HCT116 (cell line): ENCODE data around the gene NFX1. TPM values are rescaled to one million over a fixed set of nuclear protein-coding genes. Genes with fewer than 3 reads are reported as not detected.

Experiments used
- ATAC-seq: fragments of 200-7000 bp; cut with Tn5 transposase; 2 replicates; pipeline ENCODE4 v1.9.1; 2020; ENCODE audit warnings: mild to moderate bottlenecking, moderate library complexity
- BruUV-seq: library from RNA; stranded (reverse); fragments of 400-500 nt; replicated peaks from 2 replicates; lab custom pipeline; 2021; lab: Mats Ljungman, UMichigan
- CTCF ChIA-PET: fragments of 300-600 bp; sonication (Branson Sonifier 250); formaldehyde crosslinking; loops from one replicate; lab custom pipeline; 2021; ENCODE audit warnings: antibody characterized with exemption; lab: Charles Lee
- POLR2A ChIA-PET: fragments of 300-600, 350-600 bp; sonication (Branson Sonifier 250); formaldehyde crosslinking; loops from one replicate; lab custom pipeline; 2021; ENCODE audit warnings: antibody characterized with exemption; lab: Charles Lee
- RAD21 ChIA-PET, 2 experiments: fragments of 300-600 bp; sonication (Branson Sonifier 250); formaldehyde crosslinking; loops; one replicate each; lab custom pipeline; 2023; ENCODE audit warnings: low total read pairs in 2 of 2; ENCODE audit not compliant: uncharacterized antibody in 2 of 2, unreplicated experiment in 2 of 2, low non-redundant PET in 1 of 2; lab: Charles Lee
- DNase-seq: peaks from one replicate; pipeline ENCODE4 v3.0.0-alpha.2; 2010; ENCODE audit warnings: low read depth, low spot score
- H2AFZ ChIP-seq: fragments of 200-600 bp; shearing (Covaris generic), sonication (generic); 2 replicates; pipeline ENCODE4 v1.6.1; 2017; ENCODE audit warnings: low read depth, mixed run types, mixed read lengths, antibody characterized with exemption, low read length; ENCODE audit not compliant: poor library complexity, severe bottlenecking
- H3K27ac ChIP-seq: 2 replicates; pipeline ENCODE4 v1.5.1; 2012; ENCODE audit warnings: low read depth, low read length
- H3K27me3 ChIP-seq: fragments of 200-600 bp; sonication (generic); 2 replicates; pipeline ENCODE4 v1.6.1; 2016; ENCODE audit warnings: mixed run types, low read length, mixed read lengths; ENCODE audit not compliant: insufficient read depth
- H3K36me3 ChIP-seq, 2 experiments: fragments of 200-500 bp in 1 of 2; fragments of 200-600 bp in 1 of 2; sonication (Bioruptor generic) in 1 of 2; sonication (generic) in 1 of 2; 2 replicates each; pipeline versions ENCODE4 v1.5.1 to v1.6.1; 2014 to 2016; ENCODE audit warnings: low read length in 2 of 2, inconsistent platforms in 1 of 2, mixed read lengths in 1 of 2, mixed run types in 1 of 2; ENCODE audit not compliant: insufficient read depth in 2 of 2, control insufficient read depth in 1 of 2
- H3K4me1 ChIP-seq, 2 experiments: fragments of 200-600 bp in 1 of 2; sonication (generic) in 1 of 2; 2 replicates each; pipeline versions ENCODE4 v1.5.1 to v1.6.1; 2012 to 2017; ENCODE audit warnings: low read length in 2 of 2, inconsistent platforms in 1 of 2, mild to moderate bottlenecking in 1 of 2, mixed read lengths in 1 of 2, mixed run types in 1 of 2, moderate library complexity in 1 of 2; ENCODE audit not compliant: insufficient read depth in 2 of 2, control insufficient read depth in 1 of 2
- H3K4me2 ChIP-seq: fragments of 200-600 bp; sonication (generic); 2 replicates; pipeline ENCODE4 v1.6.1; 2017; ENCODE audit warnings: mixed run types, low read length, mixed read lengths
- H3K4me3 ChIP-seq, 2 experiments: fragments of 200-600 bp in 1 of 2; sonication (generic) in 1 of 2; replicated peaks in 1 of 2; 2 replicates each; pipeline ENCODE4 v1.5.1; 2011 to 2016; ENCODE audit warnings: low read length in 2 of 2, control low read depth in 1 of 2, low read depth in 1 of 2, mild to moderate bottlenecking in 1 of 2, mixed read lengths in 1 of 2, mixed run types in 1 of 2
- H3K79me2 ChIP-seq: fragments of 200-600 bp; sonication (generic); 2 replicates; pipeline ENCODE4 v1.6.1; 2017; ENCODE audit warnings: mild to moderate bottlenecking, mixed run types, low read length, moderate library complexity, mixed read lengths; ENCODE audit not compliant: insufficient read depth
- H3K9ac ChIP-seq: fragments of 200-600 bp; sonication (generic); 2 replicates; pipeline ENCODE4 v1.6.1; 2016; ENCODE audit warnings: low read length, mixed read lengths
- H3K9me2 ChIP-seq: fragments of 200-600 bp; sonication (generic), shearing (Covaris generic); 2 replicates; pipeline ENCODE4 v1.6.1; 2017; ENCODE audit warnings: mixed run types, mild to moderate bottlenecking, moderate library complexity; ENCODE audit not compliant: insufficient read depth
- H3K9me3 ChIP-seq, 2 experiments: fragments of 200-500 bp in 1 of 2; fragments of 200-600 bp in 1 of 2; sonication (Bioruptor generic) in 1 of 2; sonication (generic) in 1 of 2; 2 replicates each; pipeline ENCODE4 v1.6.1; 2014 to 2017; ENCODE audit warnings: low read length in 2 of 2, mixed read lengths in 2 of 2, inconsistent platforms in 1 of 2, low read depth in 1 of 2, mild to moderate bottlenecking in 1 of 2, mixed run types in 1 of 2, moderate library complexity in 1 of 2; ENCODE audit not compliant: control insufficient read depth in 1 of 2, insufficient read depth in 1 of 2
- H4K20me1 ChIP-seq: fragments of 200-600 bp; sonication (generic), shearing (Covaris generic); 2 replicates; pipeline ENCODE4 v1.6.1; 2017; ENCODE audit warnings: mixed run types, mild to moderate bottlenecking, moderate library complexity; ENCODE audit not compliant: insufficient read depth
- ATF3 ChIP-seq: IDR thresholded peaks from 2 replicates; pipeline ENCODE4 v1.6.1; 2012
- CBX3 ChIP-seq: IDR thresholded peaks from 2 replicates; pipeline ENCODE4 v1.6.1; 2012; ENCODE audit warnings: low read depth
- CEBPB ChIP-seq: IDR thresholded peaks from 2 replicates; pipeline ENCODE4 v1.6.1; 2012; ENCODE audit warnings: low read depth
- ELF1 ChIP-seq: IDR thresholded peaks from 2 replicates; pipeline ENCODE4 v1.6.1; 2012; ENCODE audit warnings: low read depth, borderline replicate concordance
- EZH2 ChIP-seq: fragments of 200-600 bp; sonication (generic); IDR thresholded peaks from 2 replicates; pipeline ENCODE4 v1.6.1; 2017; ENCODE audit warnings: antibody characterized with exemption, mixed run types
- EZH2phosphoT487 ChIP-seq: fragments of 200-600 bp; IDR thresholded peaks from 2 replicates; pipeline ENCODE4 v1.6.1; 2018; ENCODE audit warnings: antibody characterized with exemption, borderline replicate concordance
- FOSL1 ChIP-seq: IDR thresholded peaks from 2 replicates; pipeline ENCODE4 v1.6.1; 2012; ENCODE audit warnings: low read depth
- JUND ChIP-seq: IDR thresholded peaks from 2 replicates; pipeline ENCODE4 v1.6.1; 2012
- POLR2A ChIP-seq: IDR thresholded peaks from 2 replicates; pipeline ENCODE4 v1.7.0; 2011; ENCODE audit warnings: borderline replicate concordance; ENCODE audit not compliant: insufficient read depth, insufficient read length; ENCODE audit errors: extremely low read depth
- POLR2AphosphoS5 ChIP-seq: IDR thresholded peaks from 2 replicates; pipeline ENCODE4 v1.6.1; 2011; ENCODE audit warnings: mild to moderate bottlenecking, low read depth, low read length, moderate library complexity
- RAD21 ChIP-seq: IDR thresholded peaks from 2 replicates; pipeline ENCODE4 v1.6.1; 2012; ENCODE audit warnings: low read depth, mild to moderate bottlenecking
- SIN3A ChIP-seq: IDR thresholded peaks from 2 replicates; pipeline ENCODE4 v1.6.1; 2012; ENCODE audit warnings: low read depth
- SRF ChIP-seq: IDR thresholded peaks from 2 replicates; pipeline ENCODE4 v1.6.1; 2012; ENCODE audit warnings: low read depth
- YY1 ChIP-seq: IDR thresholded peaks from 2 replicates; pipeline ENCODE4 v1.6.1; 2011; ENCODE audit warnings: low read length, low read depth, moderate library complexity, mild to moderate bottlenecking; ENCODE audit not compliant: insufficient replicate concordance; ENCODE audit errors: extremely low read depth
- ZFX ChIP-seq: fragments of 450-650 bp; IDR thresholded peaks from 2 replicates; pipeline ENCODE4 v1.6.1; 2017
- ZNF274 ChIP-seq: fragments of 200-500 bp; sonication (Bioruptor generic); IDR thresholded peaks from 2 replicates; pipeline ENCODE4 v1.6.1; 2014; ENCODE audit warnings: mild to moderate bottlenecking, low read depth, low read length, inconsistent platforms
- intact Hi-C: fragments of 100-400 bp; cut with micrococcal nuclease; formaldehyde crosslinking; loops from 2 replicates; pipeline ENCODE4 v1.10.0; 2022
- total RNA-seq: library from RNA; stranded (reverse); gene quantifications from one replicate; pipeline ENCODE4 v1.2.1, GENCODE V29; 2021; ENCODE audit not compliant: unreplicated experiment
- TF ChIP-seq, protein P1 (sequence below): IDR thresholded peaks from 2 replicates; pipeline ENCODE4 v1.6.1; 2011; ENCODE audit warnings: mild to moderate bottlenecking, low read length, moderate library complexity; ENCODE audit not compliant: insufficient replicate concordance; ENCODE audit errors: extremely low read depth
- TF ChIP-seq, protein P2 (sequence below): IDR thresholded peaks from 2 replicates; pipeline ENCODE4 v1.6.1; 2012
- TF ChIP-seq, protein P3 (sequence below): IDR thresholded peaks from 2 replicates; pipeline ENCODE4 v1.6.1; 2012; ENCODE audit warnings: low read depth

The NFX1 gene
- total RNA-seq, 1 experiment from 2014 or later, result 31.7 TPM

GRCh38 chr9:33307067-33307466 is 16.8 kb downstream of the NFX1 start:
- Histone ChIP-seq H4K20me1 (no peaks in the 10 kb centered on the region), H3K36me3 (peaks cover 74 to 83% of the 10 kb centered on the region in 2 experiments), H3K4me2 (no peak overlapping the region), H3K9ac (no peak overlapping the region), H3K27me3 (no peaks in the 10 kb centered on the region), H3K4me3 (no peak overlapping the region), H3K4me1 (no peaks in the 10 kb centered on the region), H3K79me2 (peaks cover 46% of the 10 kb centered on the region), H3K27ac (no peak overlapping the region), H3K9me3 (no peaks in the 10 kb centered on the region), H2AFZ (no peak overlapping the region), H3K9me2 (no peaks in the 10 kb centered on the region)
- TF ChIP-seq, protein P1, sequence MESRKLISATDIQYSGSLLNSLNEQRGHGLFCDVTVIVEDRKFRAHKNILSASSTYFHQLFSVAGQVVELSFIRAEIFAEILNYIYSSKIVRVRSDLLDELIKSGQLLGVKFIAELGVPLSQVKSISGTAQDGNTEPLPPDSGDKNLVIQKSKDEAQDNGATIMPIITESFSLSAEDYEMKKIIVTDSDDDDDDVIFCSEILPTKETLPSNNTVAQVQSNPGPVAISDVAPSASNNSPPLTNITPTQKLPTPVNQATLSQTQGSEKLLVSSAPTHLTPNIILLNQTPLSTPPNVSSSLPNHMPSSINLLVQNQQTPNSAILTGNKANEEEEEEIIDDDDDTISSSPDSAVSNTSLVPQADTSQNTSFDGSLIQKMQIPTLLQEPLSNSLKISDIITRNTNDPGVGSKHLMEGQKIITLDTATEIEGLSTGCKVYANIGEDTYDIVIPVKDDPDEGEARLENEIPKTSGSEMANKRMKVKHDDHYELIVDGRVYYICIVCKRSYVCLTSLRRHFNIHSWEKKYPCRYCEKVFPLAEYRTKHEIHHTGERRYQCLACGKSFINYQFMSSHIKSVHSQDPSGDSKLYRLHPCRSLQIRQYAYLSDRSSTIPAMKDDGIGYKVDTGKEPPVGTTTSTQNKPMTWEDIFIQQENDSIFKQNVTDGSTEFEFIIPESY, result no peak
- TF ChIP-seq ATF3 (no peak), EZH2 (no peak), JUND (no peak), ELF1 (no peak), ZNF274 (no peak), RAD21 (no peak), POLR2AphosphoS5 (no peak), EZH2phosphoT487 (no peak), POLR2A (no peak), CEBPB (no peak), CBX3 (no peak), YY1 (no peak), FOSL1 (no peak), ZFX (no peak), SIN3A (no peak), SRF (no peak)
- TF ChIP-seq, protein P2, sequence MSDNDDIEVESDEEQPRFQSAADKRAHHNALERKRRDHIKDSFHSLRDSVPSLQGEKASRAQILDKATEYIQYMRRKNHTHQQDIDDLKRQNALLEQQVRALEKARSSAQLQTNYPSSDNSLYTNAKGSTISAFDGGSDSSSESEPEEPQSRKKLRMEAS, result no peak
- TF ChIP-seq, protein P3, sequence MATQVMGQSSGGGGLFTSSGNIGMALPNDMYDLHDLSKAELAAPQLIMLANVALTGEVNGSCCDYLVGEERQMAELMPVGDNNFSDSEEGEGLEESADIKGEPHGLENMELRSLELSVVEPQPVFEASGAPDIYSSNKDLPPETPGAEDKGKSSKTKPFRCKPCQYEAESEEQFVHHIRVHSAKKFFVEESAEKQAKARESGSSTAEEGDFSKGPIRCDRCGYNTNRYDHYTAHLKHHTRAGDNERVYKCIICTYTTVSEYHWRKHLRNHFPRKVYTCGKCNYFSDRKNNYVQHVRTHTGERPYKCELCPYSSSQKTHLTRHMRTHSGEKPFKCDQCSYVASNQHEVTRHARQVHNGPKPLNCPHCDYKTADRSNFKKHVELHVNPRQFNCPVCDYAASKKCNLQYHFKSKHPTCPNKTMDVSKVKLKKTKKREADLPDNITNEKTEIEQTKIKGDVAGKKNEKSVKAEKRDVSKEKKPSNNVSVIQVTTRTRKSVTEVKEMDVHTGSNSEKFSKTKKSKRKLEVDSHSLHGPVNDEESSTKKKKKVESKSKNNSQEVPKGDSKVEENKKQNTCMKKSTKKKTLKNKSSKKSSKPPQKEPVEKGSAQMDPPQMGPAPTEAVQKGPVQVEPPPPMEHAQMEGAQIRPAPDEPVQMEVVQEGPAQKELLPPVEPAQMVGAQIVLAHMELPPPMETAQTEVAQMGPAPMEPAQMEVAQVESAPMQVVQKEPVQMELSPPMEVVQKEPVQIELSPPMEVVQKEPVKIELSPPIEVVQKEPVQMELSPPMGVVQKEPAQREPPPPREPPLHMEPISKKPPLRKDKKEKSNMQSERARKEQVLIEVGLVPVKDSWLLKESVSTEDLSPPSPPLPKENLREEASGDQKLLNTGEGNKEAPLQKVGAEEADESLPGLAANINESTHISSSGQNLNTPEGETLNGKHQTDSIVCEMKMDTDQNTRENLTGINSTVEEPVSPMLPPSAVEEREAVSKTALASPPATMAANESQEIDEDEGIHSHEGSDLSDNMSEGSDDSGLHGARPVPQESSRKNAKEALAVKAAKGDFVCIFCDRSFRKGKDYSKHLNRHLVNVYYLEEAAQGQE, result no peak
- ATAC-seq (no peak), DNase-seq (no peak)
- ChIA-PET CTCF (no interaction called here), POLR2A (no interaction called here), RAD21 (no interaction called here)
- intact Hi-C loops, result no loop called here
- no TSS peak for BruUV-seq
